HepG2 (cell line): ENCODE measurements around the gene C16orf95.

Experiments
- RAD21 ChIP-seq: fragments of 450-650 bp; formaldehyde crosslinking; IDR thresholded peaks from 2 replicates; pipeline ENCODE4 v1.5.0; 2020; ENCODE audit warnings: mild to moderate bottlenecking
- XRCC5 ChIP-seq: fragments of 200-400 bp; formaldehyde crosslinking; optimal IDR thresholded peaks from 2 replicates; pipeline ENCODE3; 2017; ENCODE audit warnings: mild to moderate bottlenecking, low read length
- YEATS4 ChIP-seq: sonication (generic); formaldehyde crosslinking; IDR thresholded peaks from 2 replicates; pipeline ENCODE4 v1.4.0; 2020; ENCODE audit warnings: missing genetic modification reagents, borderline replicate concordance
- ZBTB7A ChIP-seq: sonication (generic); formaldehyde crosslinking; IDR thresholded peaks from 2 replicates; pipeline ENCODE4 v1.8.0; 2022; ENCODE audit warnings: mild to moderate bottlenecking, missing genetic modification reagents
- ZNF367 ChIP-seq: sonication (generic); formaldehyde crosslinking; IDR thresholded peaks from 2 replicates; pipeline ENCODE4 v1.4.0; 2020; ENCODE audit warnings: missing genetic modification reagents, borderline replicate concordance
- ZNF383 ChIP-seq: sonication (generic); formaldehyde crosslinking; IDR thresholded peaks from 2 replicates; pipeline ENCODE4 v1.4.0; 2020; ENCODE audit warnings: missing genetic modification reagents, mild to moderate bottlenecking, borderline replicate concordance
- TF ChIP-seq, protein P1 (sequence below): IDR thresholded peaks from 2 replicates; pipeline ENCODE4 v1.6.1; 2016; ENCODE audit warnings: missing compliant biosample characterization, missing genetic modification reagents, borderline replicate concordance
- TF ChIP-seq, protein P2 (sequence below): sonication (generic); formaldehyde crosslinking; IDR thresholded peaks from 2 replicates; pipeline ENCODE4 v1.5.0; 2020; ENCODE audit warnings: mild to moderate bottlenecking, missing genetic modification reagents, moderate library complexity

GRCh38 chr16:87295259-87295658 lies 21.9 kb downstream of the C16orf95 start:
- no peak for TF ChIP-seq ZBTB7A (CRISPR knock-in tag)
- TF ChIP-seq ZNF367 (CRISPR knock-in tag), result no peak
- TF ChIP-seq RAD21 (CRISPR knock-in tag), result no peak
- TF ChIP-seq YEATS4, result no peak
- TF ChIP-seq ZNF383 (CRISPR knock-in tag), result no peak
- no peak for TF ChIP-seq XRCC5
- TF ChIP-seq, protein P1, sequence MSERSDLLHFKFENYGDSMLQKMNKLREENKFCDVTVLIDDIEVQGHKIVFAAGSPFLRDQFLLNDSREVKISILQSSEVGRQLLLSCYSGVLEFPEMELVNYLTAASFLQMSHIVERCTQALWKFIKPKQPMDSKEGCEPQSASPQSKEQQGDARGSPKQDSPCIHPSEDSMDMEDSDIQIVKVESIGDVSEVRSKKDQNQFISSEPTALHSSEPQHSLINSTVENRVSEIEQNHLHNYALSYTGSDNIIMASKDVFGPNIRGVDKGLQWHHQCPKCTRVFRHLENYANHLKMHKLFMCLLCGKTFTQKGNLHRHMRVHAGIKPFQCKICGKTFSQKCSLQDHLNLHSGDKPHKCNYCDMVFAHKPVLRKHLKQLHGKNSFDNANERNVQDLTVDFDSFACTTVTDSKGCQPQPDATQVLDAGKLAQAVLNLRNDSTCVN (CRISPR knock-in tag), result no peak
- TF ChIP-seq, protein P2, sequence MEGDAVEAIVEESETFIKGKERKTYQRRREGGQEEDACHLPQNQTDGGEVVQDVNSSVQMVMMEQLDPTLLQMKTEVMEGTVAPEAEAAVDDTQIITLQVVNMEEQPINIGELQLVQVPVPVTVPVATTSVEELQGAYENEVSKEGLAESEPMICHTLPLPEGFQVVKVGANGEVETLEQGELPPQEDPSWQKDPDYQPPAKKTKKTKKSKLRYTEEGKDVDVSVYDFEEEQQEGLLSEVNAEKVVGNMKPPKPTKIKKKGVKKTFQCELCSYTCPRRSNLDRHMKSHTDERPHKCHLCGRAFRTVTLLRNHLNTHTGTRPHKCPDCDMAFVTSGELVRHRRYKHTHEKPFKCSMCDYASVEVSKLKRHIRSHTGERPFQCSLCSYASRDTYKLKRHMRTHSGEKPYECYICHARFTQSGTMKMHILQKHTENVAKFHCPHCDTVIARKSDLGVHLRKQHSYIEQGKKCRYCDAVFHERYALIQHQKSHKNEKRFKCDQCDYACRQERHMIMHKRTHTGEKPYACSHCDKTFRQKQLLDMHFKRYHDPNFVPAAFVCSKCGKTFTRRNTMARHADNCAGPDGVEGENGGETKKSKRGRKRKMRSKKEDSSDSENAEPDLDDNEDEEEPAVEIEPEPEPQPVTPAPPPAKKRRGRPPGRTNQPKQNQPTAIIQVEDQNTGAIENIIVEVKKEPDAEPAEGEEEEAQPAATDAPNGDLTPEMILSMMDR (CRISPR knock-in tag), result no peak
